ENCODE results near the gene GCGR. TPM values are rescaled to one million over a fixed set of nuclear protein-coding genes. Genes with fewer than 3 reads are reported as not detected.

Gene GCGR
- total and polyA plus RNA-seq, 2 of the 13 experiments (the other 11 are each of a cell fraction or from before 2014, with no cell fraction given): 0.04 to 0.13 TPM

DNA sequence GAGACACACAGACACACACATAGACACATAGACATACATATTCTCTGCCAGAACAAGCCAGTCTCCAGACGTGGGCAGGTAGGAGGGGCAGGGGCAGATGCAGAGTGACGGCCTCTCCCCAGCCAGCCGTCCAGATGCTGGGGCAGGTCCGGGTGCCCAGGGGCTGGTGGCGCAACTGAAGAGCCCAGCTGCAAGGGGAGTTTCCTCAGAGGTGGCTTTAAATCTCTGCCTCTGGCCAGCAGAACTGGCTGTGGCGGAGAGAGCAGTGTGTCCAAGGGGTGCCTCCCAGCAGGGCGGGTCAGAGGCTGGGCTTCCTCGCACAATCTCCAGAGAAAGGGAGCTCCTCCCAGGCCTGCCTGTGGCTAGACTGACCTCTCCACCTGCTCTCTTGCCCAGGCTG, 9.4 kb upstream of the GCGR start (continued):
- TF ChIP-seq, protein P1, sequence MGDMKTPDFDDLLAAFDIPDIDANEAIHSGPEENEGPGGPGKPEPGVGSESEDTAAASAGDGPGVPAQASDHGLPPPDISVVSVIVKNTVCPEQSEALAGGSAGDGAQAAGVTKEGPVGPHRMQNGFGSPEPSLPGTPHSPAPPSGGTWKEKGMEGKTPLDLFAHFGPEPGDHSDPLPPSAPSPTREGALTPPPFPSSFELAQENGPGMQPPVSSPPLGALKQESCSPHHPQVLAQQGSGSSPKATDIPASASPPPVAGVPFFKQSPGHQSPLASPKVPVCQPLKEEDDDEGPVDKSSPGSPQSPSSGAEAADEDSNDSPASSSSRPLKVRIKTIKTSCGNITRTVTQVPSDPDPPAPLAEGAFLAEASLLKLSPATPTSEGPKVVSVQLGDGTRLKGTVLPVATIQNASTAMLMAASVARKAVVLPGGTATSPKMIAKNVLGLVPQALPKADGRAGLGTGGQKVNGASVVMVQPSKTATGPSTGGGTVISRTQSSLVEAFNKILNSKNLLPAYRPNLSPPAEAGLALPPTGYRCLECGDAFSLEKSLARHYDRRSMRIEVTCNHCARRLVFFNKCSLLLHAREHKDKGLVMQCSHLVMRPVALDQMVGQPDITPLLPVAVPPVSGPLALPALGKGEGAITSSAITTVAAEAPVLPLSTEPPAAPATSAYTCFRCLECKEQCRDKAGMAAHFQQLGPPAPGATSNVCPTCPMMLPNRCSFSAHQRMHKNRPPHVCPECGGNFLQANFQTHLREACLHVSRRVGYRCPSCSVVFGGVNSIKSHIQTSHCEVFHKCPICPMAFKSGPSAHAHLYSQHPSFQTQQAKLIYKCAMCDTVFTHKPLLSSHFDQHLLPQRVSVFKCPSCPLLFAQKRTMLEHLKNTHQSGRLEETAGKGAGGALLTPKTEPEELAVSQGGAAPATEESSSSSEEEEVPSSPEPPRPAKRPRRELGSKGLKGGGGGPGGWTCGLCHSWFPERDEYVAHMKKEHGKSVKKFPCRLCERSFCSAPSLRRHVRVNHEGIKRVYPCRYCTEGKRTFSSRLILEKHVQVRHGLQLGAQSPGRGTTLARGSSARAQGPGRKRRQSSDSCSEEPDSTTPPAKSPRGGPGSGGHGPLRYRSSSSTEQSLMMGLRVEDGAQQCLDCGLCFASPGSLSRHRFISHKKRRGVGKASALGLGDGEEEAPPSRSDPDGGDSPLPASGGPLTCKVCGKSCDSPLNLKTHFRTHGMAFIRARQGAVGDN (CRISPR knock-in tag; IDR thresholded peaks at IDR 0.05): peak; percentile 58
- peak; percentile 49; the same call in 1 of the 2 replicates for TF ChIP-seq SALL1 (CRISPR knock-in tag; IDR thresholded peaks at IDR 0.05)
- no peak for TF ChIP-seq ZNF207 (IDR thresholded peaks at IDR 0.05; ENCODE audit: borderline replicate concordance)
- peak; percentile 71; the same call in 1 of the 2 replicates for TF ChIP-seq EZH2 (conservative IDR thresholded peaks at IDR 0.05; ENCODE audit: low read depth, low read length)
- no peak for TF ChIP-seq KAT8 (CRISPR knock-in tag; IDR thresholded peaks at IDR 0.05)
- TF ChIP-seq, protein P2, sequence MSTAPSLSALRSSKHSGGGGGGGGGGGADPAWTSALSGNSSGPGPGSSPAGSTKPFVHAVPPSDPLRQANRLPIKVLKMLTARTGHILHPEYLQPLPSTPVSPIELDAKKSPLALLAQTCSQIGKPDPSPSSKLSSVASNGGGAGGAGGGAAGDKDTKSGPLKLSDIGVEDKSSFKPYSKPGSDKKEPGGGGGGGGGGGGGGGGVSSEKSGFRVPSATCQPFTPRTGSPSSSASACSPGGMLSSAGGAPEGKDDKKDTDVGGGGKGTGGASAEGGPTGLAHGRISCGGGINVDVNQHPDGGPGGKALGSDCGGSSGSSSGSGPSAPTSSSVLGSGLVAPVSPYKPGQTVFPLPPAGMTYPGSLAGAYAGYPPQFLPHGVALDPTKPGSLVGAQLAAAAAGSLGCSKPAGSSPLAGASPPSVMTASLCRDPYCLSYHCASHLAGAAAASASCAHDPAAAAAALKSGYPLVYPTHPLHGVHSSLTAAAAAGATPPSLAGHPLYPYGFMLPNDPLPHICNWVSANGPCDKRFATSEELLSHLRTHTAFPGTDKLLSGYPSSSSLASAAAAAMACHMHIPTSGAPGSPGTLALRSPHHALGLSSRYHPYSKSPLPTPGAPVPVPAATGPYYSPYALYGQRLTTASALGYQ (CRISPR knock-in tag; IDR thresholded peaks at IDR 0.05): no peak
- TF ChIP-seq ZNF883 (CRISPR knock-in tag; IDR thresholded peaks at IDR 0.05; ENCODE audit: not compliant biosample characterization): no peak
- TF ChIP-seq MYNN (CRISPR knock-in tag; IDR thresholded peaks at IDR 0.05; ENCODE audit: low read depth): no peak
- peak; percentile 48; the same call in 1 of the 2 replicates for TF ChIP-seq NFKB2 (CRISPR knock-in tag; IDR thresholded peaks at IDR 0.05; ENCODE audit: borderline replicate concordance)
- peak; percentile 60 for TF ChIP-seq UBTF (CRISPR knock-in tag; IDR thresholded peaks at IDR 0.05)
- TF ChIP-seq, protein P3, sequence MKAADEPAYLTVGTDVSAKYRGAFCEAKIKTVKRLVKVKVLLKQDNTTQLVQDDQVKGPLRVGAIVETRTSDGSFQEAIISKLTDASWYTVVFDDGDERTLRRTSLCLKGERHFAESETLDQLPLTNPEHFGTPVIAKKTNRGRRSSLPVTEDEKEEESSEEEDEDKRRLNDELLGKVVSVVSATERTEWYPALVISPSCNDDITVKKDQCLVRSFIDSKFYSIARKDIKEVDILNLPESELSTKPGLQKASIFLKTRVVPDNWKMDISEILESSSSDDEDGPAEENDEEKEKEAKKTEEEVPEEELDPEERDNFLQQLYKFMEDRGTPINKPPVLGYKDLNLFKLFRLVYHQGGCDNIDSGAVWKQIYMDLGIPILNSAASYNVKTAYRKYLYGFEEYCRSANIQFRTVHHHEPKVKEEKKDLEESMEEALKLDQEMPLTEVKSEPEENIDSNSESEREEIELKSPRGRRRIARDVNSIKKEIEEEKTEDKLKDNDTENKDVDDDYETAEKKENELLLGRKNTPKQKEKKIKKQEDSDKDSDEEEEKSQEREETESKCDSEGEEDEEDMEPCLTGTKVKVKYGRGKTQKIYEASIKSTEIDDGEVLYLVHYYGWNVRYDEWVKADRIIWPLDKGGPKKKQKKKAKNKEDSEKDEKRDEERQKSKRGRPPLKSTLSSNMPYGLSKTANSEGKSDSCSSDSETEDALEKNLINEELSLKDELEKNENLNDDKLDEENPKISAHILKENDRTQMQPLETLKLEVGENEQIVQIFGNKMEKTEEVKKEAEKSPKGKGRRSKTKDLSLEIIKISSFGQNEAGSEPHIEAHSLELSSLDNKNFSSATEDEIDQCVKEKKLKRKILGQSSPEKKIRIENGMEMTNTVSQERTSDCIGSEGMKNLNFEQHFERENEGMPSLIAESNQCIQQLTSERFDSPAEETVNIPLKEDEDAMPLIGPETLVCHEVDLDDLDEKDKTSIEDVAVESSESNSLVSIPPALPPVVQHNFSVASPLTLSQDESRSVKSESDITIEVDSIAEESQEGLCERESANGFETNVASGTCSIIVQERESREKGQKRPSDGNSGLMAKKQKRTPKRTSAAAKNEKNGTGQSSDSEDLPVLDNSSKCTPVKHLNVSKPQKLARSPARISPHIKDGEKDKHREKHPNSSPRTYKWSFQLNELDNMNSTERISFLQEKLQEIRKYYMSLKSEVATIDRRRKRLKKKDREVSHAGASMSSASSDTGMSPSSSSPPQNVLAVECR (CRISPR knock-in tag; IDR thresholded peaks at IDR 0.05; ENCODE audit: borderline replicate concordance): no peak
- no peak for TF ChIP-seq RFX1 (IDR thresholded peaks at IDR 0.05)
- TF ChIP-seq ZNF362 (CRISPR knock-in tag; IDR thresholded peaks at IDR 0.05; ENCODE audit: borderline replicate concordance): peak; percentile 25; the same call in 1 of the 2 replicates

All from HepG2 (cell line).